Measurements from ENCODE around the gene SMCO2.

The SMCO2 gene

DNA sequence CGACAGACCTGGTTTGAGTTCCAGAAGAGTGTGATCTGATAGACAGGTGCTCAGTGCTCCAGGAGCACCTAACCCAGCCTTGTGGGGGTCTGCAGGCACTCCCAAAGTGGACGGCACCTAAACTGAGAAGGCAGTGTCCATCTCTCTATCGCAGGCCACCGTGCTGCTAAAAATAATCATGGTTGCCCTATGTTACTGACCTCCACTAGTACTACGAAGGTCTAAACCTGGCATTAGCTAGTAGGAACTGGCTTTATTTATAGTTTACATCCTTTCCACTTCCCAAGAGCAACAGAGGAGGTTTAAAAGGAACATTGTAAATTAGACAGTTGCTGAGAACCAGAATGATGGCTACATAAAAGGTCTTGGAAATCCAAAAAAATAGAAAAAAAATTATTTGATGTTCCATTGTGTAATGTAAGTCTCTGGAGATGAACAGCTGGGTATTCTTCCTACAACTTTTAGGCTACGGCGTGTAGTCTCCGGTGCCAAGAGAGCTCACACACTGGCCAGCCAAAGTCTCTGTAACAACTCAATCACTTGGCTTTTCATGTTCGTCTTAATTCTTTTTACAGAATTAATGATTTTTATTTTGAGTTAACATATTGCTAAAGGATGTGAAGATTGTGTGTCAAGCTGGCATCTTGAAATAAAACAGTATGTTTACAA, 104.8 kb downstream of the SMCO2 start:
- peak overlapping the region; percentile 46 to 79 for H3K27ac ChIP-seq
- TF ChIP-seq, protein P1, sequence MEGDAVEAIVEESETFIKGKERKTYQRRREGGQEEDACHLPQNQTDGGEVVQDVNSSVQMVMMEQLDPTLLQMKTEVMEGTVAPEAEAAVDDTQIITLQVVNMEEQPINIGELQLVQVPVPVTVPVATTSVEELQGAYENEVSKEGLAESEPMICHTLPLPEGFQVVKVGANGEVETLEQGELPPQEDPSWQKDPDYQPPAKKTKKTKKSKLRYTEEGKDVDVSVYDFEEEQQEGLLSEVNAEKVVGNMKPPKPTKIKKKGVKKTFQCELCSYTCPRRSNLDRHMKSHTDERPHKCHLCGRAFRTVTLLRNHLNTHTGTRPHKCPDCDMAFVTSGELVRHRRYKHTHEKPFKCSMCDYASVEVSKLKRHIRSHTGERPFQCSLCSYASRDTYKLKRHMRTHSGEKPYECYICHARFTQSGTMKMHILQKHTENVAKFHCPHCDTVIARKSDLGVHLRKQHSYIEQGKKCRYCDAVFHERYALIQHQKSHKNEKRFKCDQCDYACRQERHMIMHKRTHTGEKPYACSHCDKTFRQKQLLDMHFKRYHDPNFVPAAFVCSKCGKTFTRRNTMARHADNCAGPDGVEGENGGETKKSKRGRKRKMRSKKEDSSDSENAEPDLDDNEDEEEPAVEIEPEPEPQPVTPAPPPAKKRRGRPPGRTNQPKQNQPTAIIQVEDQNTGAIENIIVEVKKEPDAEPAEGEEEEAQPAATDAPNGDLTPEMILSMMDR (IDR thresholded peaks at IDR 0.05): no peak
- no peak for DNase-seq (ENCODE audit: low spot score)
- H3K4me3 ChIP-seq: peak overlapping the region; percentile 25
